SH-SY5Y (cell line): ENCODE measurements around the gene HOXA7.

Experiments
- GATA2 ChIP-seq: IDR thresholded peaks from 2 replicates; pipeline ENCODE4 v1.6.1; 2011; ENCODE audit warnings: mild to moderate bottlenecking, low read depth, low read length
- GATA3 ChIP-seq: IDR thresholded peaks from 2 replicates; pipeline ENCODE4 v1.6.1; 2011; ENCODE audit warnings: low read depth, mild to moderate bottlenecking, low read length, moderate library complexity

DNA sequence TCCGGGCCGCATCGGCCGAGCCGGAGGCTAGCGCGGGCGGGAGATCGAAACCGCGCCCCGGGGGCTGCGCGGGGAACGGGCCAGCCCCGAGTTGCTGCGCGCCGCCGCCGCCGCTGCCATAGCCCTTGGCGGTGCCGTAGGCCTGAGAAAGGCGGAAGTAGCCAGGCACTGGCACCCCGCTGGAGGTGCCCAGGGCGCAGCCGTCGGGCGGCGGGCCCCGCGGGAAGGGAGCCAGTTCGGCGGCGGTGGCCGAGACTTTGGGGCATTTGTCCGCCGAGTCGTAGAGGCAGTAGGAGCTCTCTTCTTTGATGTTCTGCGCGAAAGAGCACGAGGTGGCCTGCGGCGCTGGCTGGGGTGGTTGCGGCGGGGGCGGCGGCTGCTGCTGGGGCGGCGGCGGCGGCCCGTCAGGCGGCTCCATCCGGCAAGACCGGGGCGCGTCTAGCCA, 17.1 kb upstream of the HOXA7 start:
- TF ChIP-seq GATA2 (no peak), GATA3 (no peak)
